GM12878 (cell line): ENCODE measurements around the gene TC2N.

Source experiments
- CTCF ChIP-seq, 3 experiments: IDR thresholded peaks in 2 of 3; conservative IDR thresholded peaks in 1 of 3; 2 replicates each; pipeline ENCODE4 v1.5.1; 2011; ENCODE audit warnings: low read depth in 3 of 3, low read length in 3 of 3, mild to moderate bottlenecking in 3 of 3, control low read depth in 2 of 3, moderate library complexity in 2 of 3, inconsistent platforms in 1 of 3, mixed read lengths in 1 of 3; ENCODE audit not compliant: control insufficient read depth in 2 of 3, insufficient read depth in 1 of 3; ENCODE audit errors: extremely low read depth in 1 of 3
- EP300 ChIP-seq, 2 experiments: fragments of 150-350 bp in 1 of 2; IDR thresholded peaks; 2 replicates each; pipeline ENCODE4 v1.6.1; 2011 to 2012; ENCODE audit warnings: low read depth in 2 of 2, low read length in 2 of 2, borderline replicate concordance in 1 of 2, improper control_type of control experiment in 1 of 2, inconsistent platforms in 1 of 2; ENCODE audit not compliant: control insufficient read depth in 1 of 2
- MTA3 ChIP-seq: IDR thresholded peaks from 2 replicates; pipeline ENCODE4 v1.6.1; 2012; ENCODE audit warnings: low read length, inconsistent platforms, borderline replicate concordance
- MXI1 ChIP-seq: fragments of 150-350 bp; IDR thresholded peaks from 2 replicates; pipeline ENCODE4 v1.6.1; 2011; ENCODE audit warnings: low read depth, mild to moderate bottlenecking, inconsistent platforms, low read length, improper control_type of control experiment
- NFYA ChIP-seq: IDR thresholded peaks from 2 replicates; pipeline ENCODE4 v1.6.1; 2011; ENCODE audit warnings: low read depth, mild to moderate bottlenecking, low read length, improper control_type of control experiment, borderline replicate concordance
- POLR2AphosphoS5 ChIP-seq: IDR thresholded peaks from 2 replicates; pipeline ENCODE4 v1.6.1; 2011; ENCODE audit warnings: mild to moderate bottlenecking, low read length, inconsistent platforms
- POU2F2 ChIP-seq: IDR thresholded peaks from 3 replicates; pipeline ENCODE4 v1.6.1; 2011; ENCODE audit warnings: low read depth, mild to moderate bottlenecking, low read length, borderline replicate concordance
- SIX5 ChIP-seq: IDR thresholded peaks from 2 replicates; pipeline ENCODE4 v1.6.1; 2011; ENCODE audit warnings: mild to moderate bottlenecking, low read depth, low read length, moderate library complexity; ENCODE audit not compliant: severe bottlenecking

GRCh38 chr14:91755570-91756295 lies 111.6 kb downstream of the TC2N start:
- no peak for TF ChIP-seq SIX5
- no peak for TF ChIP-seq NFYA
- no peak for TF ChIP-seq EP300 (IDR thresholded peaks at IDR 0.05; ENCODE audit: borderline replicate concordance in 1 of 2, control insufficient read depth in 1 of 2, low read depth in 2 of 2, low read length in 2 of 2)
- TF ChIP-seq CTCF (IDR thresholded peaks at IDR 0.05 in 2 of 3, conservative IDR thresholded peaks at IDR 0.05 in 1 of 3; ENCODE audit: control insufficient read depth in 2 of 3, extremely low read depth in 1 of 3, insufficient read depth in 1 of 3, low read depth in 3 of 3, low read length in 3 of 3), result no peak
- TF ChIP-seq MXI1, result no peak
- no peak for TF ChIP-seq POLR2AphosphoS5
- TF ChIP-seq MTA3, result no peak
- no peak for TF ChIP-seq POU2F2
